Measurements from ENCODE around the gene FAM217B.

Gene FAM217B

GRCh38 chr20:59983076-59983475 is 42.9 kb downstream of the FAM217B start:
- DNase-seq: no peak

DNA sequence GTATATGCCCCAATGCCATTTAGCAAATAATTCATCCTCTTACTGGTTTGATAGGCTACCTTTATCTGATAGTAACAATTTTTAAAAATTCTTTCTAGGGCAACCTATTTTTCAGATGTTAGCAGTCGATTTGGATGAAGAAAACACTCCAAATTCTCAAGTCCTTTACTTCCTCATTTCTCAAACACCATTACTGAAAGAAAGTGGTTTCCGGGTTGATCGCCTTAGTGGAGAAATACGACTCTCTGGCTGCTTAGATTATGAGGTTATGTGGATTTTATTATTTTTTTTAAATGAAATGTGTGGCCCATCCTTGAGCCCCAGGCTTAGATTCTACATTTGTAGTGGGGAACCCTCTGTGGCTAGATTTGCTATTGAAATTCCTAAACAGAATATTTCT is 44.4 kb downstream of the FAM217B start:
- DNase-seq: no peak

GRCh38 chr20:59985164-59985563 is 45.0 kb downstream of the FAM217B start:
- DNase-seq: no peak

GRCh38 chr20:59985864-59986263 is 45.7 kb downstream of the FAM217B start:
- no peak for DNase-seq

DNA sequence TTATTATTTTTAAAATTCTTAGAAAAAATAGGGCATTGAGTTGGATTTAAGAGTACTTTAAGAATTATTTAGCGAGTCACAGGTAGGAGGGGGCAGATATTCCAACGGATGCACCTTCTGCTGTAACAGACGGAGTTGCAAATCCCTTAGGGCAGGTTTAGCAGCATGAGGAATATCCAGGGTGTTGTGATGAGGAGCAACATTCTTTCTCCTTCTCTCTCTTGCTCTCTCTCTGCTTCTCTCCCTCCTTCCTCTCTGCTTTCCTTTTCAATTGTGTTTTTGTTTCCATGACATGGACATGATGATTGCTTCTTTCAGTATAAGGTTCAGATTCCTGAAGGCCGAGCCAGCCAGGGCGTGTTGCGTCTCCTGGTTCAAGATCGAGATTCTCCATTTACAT is 46.9 kb downstream of the FAM217B start:
- DNase-seq: no peak

DNA sequence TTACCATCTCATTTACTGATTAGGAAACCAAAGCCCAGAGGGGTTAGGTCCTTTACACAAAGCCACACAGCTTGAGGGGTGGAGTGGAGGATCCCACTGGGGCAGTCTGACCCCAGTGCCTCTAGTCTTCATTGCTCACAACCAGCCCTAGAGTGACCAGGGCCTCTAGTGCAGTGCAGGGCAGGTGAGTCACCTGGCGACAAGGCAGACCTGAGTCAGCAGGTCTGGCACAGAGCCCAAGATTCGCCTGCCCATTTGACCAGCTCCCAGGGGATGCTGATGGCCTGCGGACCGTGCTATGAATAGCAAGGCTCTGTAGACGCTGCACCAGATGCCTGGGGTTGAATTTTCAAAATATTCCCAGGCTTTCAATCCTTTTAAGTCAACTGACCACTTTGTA is 48.0 kb downstream of the FAM217B start:
- DNase-seq: no peak

DNA sequence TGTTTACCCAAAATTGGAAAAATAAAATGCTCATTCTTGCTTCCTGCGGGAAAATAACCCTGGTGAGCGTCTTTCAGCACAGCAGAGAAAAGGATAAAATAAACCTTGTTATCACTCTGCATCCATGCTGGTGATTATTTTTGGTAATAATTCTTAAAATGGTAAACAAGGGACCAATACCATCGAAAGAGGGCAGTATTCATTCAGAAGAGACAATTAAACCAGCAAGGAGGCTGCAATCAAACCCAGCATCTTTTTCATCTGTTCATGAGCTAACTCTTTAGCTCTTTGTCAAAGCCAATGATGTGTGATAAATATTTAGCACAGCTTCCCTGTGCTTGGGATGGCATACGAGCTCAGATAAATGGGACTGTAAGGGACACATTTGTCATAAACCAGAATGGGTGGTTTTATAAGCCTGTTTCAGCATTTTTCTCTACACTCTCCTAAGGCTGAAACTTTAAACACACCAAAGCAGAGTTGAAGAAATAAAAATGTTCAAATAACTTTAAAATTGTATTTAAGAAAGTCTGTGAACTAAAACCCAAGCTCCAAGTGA is 52.4 kb downstream of the FAM217B start:
- DNase-seq: no peak

- DNase-seq: no peak
Measured at GRCh38 chr20:59993736-59994430, 53.7 kb downstream of the FAM217B start.

DNA sequence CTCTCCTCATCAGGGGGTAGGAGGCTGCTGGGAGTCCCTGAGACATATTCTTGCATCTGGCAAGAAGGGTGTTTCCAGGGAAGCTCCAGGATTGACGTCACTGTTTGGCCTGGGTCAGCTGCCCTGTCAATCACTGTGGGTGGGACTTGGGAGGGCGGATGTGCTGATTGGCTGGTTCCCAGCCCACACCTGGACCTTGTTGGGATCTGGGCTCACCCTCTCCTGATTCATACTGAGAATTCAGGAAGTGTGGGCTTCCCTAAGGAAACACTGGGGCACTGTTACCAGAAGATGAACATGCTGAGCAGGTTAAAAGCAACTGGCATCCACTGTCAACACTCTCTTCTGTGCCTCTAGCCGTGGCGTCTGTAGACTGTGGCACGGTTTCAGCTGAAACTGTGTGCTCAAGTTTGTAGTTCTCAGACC is 54.5 kb downstream of the FAM217B start:
- DNase-seq: no peak

- no peak for DNase-seq
Measured at GRCh38 chr20:59996108-59996507, 55.9 kb downstream of the FAM217B start.

DNA sequence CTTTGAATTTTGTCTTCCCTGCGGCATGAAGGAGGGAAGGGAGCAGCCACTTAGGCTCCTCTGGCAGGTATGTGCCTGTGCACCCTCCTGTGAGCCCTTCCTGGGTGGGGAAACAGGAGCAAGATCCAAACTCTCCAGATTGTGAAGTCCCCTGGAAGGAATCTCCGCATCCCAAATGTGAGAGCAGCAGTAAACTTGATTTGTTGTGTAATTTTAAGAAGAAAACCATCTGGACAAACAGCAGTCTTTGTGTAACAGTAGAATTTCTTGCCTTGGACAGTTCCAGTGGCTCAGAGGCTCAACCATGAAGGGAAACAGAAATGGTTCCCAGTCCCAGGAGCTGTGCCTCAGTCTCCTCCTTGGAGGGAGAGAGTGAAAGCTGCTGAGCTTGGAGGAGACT is 57.7 kb downstream of the FAM217B start:
- no peak for DNase-seq
